ENCODE results near the gene TSPAN5.

The TSPAN5 gene

DNA sequence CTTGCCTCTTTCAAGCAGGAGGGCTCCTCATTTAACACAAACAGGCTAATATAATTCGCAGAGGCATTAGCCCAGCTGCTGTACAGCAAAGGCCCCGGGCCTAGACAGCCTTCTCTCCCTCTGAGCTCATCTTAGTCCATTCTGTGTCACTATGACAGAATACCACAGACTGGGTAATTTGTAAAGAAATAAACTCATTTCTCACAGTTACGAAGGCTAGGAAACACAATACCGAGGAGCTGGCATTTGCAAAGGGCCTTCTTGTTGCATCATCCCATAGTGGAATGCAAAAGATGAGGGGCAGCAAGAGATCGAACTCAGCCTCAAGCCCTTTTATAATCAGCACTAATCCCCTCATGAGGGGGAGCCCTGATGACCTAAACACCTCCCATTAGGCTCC, 48.5 kb downstream of the TSPAN5 start:
- TF ChIP-seq, protein P1, sequence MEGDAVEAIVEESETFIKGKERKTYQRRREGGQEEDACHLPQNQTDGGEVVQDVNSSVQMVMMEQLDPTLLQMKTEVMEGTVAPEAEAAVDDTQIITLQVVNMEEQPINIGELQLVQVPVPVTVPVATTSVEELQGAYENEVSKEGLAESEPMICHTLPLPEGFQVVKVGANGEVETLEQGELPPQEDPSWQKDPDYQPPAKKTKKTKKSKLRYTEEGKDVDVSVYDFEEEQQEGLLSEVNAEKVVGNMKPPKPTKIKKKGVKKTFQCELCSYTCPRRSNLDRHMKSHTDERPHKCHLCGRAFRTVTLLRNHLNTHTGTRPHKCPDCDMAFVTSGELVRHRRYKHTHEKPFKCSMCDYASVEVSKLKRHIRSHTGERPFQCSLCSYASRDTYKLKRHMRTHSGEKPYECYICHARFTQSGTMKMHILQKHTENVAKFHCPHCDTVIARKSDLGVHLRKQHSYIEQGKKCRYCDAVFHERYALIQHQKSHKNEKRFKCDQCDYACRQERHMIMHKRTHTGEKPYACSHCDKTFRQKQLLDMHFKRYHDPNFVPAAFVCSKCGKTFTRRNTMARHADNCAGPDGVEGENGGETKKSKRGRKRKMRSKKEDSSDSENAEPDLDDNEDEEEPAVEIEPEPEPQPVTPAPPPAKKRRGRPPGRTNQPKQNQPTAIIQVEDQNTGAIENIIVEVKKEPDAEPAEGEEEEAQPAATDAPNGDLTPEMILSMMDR (IDR thresholded peaks at IDR 0.05): no peak

- TF ChIP-seq, protein P1 (IDR thresholded peaks at IDR 0.05): no peak
These were observed 50.1 kb downstream of the TSPAN5 start for GRCh38 chr4:98608356-98608755.

- TF ChIP-seq, protein P1 (IDR thresholded peaks at IDR 0.05): no peak
These were observed 51.5 kb downstream of the TSPAN5 start for GRCh38 chr4:98606894-98607293.

DNA sequence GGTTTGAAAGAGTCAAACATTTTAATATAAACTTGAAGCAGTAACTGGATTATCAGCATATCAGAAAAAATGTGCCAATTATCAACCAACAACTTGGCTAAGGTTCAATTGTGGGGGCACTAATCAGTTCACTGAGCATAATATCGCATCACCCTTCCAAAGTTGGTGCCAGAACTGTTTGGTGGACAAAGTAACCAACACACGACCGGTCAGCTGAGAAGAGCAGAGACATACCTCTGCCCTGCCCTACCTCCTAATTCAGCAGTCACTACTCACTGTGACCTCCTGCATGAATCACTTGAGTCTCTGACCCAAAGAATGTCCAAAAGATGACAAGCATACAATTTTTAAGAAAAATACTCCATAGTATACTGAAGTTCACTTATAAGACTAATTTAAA, 53.2 kb downstream of the TSPAN5 start:
- TF ChIP-seq, protein P1 (IDR thresholded peaks at IDR 0.05): no peak

DNA sequence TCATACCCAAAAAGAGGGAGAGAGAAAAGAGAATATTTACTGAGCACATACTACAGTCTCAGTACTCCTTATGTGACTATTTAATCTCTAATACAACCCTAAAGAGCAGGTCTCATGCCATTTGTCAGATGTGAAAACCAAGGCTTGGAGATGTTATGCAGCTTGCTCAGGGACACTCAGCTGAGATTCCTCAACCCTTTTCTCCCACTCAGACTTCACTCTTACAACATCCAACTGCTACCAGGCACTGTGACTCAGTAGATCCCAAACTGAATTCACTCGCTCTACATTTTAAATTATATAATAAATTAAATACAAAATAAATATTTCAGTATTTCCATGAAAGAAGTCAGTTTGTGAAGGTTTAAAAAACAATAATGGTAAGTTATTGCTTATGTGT, 53.7 kb downstream of the TSPAN5 start:
- TF ChIP-seq, protein P1 (IDR thresholded peaks at IDR 0.05): no peak

GRCh38 chr4:98603683-98604521, 54.5 kb downstream of the TSPAN5 start:
- TF ChIP-seq, protein P1 (IDR thresholded peaks at IDR 0.05): no peak

DNA sequence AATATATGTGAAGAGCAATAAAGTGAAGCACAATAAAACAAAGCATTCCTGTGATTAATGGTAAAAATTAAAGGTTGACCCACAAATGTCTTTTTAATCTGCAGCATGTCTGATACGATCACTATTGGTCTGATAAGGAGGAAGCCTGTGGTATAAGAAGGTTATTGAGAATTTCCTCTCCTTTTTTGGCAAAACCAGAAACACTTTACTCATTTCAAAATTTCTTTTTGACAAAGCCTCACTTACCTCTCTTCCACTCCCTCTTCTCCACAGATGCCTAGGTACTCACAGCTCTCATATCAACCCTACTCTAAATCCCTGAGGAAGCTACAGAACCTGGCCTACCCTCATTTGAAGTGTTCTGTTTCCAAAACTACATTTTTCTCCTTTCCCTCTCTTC, 56.1 kb downstream of the TSPAN5 start:
- TF ChIP-seq, protein P1 (IDR thresholded peaks at IDR 0.05): no peak
